Measurements from ENCODE around the gene RILPL1. TPM values are rescaled to one million over a fixed set of nuclear protein-coding genes. Genes with fewer than 3 reads are reported as not detected.
"Not testable (repeated sequence)": the region's sequence is repeated elsewhere in the genome, so short reads cannot be mapped to it uniquely, and the experiment has no call there.

The RILPL1 gene, protein sequence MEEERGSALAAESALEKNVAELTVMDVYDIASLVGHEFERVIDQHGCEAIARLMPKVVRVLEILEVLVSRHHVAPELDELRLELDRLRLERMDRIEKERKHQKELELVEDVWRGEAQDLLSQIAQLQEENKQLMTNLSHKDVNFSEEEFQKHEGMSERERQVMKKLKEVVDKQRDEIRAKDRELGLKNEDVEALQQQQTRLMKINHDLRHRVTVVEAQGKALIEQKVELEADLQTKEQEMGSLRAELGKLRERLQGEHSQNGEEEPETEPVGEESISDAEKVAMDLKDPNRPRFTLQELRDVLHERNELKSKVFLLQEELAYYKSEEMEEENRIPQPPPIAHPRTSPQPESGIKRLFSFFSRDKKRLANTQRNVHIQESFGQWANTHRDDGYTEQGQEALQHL
- 14.2 and 19.6 TPM in 2 replicates for total RNA-seq (ENCODE audit: low replicate concordance)

DNA sequence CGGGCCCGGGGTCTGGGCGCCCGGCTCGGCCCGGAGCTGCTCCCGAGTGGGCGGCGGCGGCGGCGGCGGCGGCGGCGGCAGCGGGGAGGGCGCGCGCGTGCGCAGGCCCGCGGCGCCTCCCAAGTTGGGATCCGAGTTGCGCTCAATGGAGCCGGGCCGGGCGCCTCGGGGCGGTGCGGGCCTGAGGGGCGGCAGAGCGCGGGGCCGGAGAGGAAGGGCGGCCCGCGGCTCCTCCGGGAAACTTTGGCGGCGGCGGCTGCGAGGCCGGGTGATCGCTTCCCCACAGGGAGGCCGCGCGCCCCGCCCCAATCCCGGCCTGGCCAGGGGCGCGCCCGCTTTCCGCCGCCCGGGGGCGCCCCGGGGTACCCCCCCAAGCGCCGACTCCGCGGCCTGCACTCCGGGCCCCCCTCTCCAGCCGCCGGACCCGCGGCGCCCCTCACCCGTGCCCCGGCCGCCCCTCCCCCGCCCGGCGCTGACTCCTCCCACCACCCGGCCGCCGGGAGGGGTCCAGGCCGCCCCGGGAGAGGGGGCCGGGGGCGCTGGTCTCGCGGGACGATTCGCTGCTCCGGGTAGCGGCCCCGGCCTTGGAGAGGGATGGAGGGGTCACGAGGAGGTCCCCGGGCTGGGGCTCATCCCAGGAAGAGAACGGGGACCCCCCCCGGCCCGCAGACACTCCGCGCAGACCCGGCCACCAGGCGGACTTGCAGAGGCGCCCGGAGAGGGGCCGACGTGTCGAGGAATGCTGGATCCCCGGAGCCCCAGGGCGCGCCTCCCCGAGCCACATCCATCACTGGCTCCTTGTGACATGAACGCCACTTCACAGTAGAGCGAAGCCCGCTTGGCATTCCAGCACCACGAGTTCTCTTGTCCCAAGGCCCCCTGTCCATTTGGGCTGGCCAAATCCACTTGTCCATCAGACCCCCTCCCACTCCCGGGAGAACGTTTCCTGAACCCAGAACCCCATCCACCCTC lies at the start of gene RILPL1:
TSS of gene RILPL1 (minus strand) at position 48 of the 972 bp plus-strand sequence. CDS start 237 bp downstream, outside the sequence.
- TF ChIP-seq, protein P1, sequence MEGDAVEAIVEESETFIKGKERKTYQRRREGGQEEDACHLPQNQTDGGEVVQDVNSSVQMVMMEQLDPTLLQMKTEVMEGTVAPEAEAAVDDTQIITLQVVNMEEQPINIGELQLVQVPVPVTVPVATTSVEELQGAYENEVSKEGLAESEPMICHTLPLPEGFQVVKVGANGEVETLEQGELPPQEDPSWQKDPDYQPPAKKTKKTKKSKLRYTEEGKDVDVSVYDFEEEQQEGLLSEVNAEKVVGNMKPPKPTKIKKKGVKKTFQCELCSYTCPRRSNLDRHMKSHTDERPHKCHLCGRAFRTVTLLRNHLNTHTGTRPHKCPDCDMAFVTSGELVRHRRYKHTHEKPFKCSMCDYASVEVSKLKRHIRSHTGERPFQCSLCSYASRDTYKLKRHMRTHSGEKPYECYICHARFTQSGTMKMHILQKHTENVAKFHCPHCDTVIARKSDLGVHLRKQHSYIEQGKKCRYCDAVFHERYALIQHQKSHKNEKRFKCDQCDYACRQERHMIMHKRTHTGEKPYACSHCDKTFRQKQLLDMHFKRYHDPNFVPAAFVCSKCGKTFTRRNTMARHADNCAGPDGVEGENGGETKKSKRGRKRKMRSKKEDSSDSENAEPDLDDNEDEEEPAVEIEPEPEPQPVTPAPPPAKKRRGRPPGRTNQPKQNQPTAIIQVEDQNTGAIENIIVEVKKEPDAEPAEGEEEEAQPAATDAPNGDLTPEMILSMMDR (IDR thresholded peaks at IDR 0.05; ENCODE audit: insufficient read depth, low read length): peak; percentile 44
- H3K4me3 ChIP-seq (ENCODE audit: low read depth, low read length): peak within 1 kb of the TSS; percentile 84
- peak; percentile 24 for DNase-seq (ENCODE audit: low read depth)

DNA sequence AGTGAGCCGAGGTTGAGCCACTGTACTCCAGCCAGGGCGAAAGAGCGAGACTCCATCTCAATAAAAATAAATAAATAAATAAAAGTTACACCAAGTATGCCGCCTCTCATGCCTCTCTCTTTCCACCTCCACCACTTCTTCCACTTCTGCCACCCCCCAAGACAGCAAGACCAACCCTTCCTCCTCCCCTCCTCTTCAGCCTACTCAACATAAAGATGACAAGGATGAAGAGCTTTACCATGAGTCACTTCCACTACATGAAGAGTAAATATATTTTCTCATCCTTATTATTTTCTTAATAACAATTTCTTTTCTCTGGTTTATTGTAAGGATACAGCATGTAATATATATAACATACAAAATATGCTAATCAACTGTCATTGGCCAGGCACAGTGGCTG lies 47.3 kb upstream of the RILPL1 start:
- DNase-seq (ENCODE audit: low read depth): no peak
- TF ChIP-seq, protein P1 (IDR thresholded peaks at IDR 0.05; ENCODE audit: insufficient read depth, low read length): no peak
- no peak overlapping the region for H3K4me3 ChIP-seq (ENCODE audit: low read depth, low read length)

DNA sequence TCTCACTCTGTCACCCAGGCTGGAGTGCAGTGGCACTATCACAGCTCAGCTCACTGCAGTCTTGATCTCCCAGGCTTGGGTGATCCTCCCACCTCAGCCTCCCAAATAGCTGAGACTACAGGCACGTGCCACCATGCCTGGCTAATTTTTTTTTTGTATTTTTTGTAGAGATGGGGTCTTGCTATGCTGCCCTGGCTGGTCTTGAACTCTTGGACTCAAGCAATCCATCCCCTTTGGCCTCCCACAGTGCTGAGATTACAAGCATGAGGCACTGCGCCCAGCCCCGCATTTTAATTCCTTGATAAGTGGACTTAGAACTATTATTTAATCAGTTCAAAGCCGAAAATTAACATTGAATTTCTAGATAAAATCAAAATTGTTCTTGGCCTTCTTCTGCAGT lies 45.3 kb upstream of the RILPL1 start:
- DNase-seq (ENCODE audit: low read depth); H3K4me3 ChIP-seq (ENCODE audit: low read depth, low read length): not testable (repeated sequence)

DNA sequence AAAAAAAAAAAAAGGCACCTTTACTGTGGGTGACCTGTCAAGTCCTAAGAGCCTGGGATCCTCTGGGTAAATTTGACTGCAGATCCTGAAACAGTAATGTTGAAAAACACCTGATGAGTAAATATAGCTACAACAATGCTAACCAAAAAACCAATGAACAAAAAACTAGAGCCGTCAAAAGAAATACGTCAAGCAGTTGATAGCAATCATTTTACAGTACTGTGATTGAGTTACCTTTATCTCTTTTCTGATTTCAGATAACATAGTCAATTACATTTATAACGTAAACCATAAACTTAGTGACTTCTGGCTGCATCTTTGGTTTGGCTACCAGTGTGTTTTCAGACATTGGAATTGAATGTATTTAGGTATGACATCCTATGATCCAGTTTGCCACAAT lies 44.7 kb upstream of the RILPL1 start:
- TF ChIP-seq, protein P1 (IDR thresholded peaks at IDR 0.05; ENCODE audit: insufficient read depth, low read length): no peak
- no peak overlapping the region for H3K4me3 ChIP-seq (ENCODE audit: low read depth, low read length)
- DNase-seq (ENCODE audit: low read depth): no peak

DNA sequence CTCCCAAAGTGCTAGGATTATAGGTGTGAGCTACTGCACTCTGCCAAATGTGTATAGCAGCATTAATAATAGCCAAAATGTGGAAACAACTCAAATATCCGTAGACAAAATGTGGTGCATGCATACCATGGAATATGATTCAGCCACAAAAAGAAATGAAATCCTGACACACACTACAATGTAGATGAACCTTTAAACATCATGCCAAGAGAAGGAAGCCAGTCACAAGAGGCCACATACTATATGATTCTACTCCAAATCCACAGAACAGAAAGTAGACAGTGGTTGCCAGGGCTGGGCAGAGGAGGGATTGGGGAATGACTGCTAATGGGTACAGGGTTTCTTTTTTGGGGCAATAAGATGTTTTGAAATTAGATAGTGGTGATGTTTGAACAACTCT lies 43.1 kb upstream of the RILPL1 start:
- no peak overlapping the region for H3K4me3 ChIP-seq (ENCODE audit: low read depth, low read length)
- TF ChIP-seq, protein P1 (IDR thresholded peaks at IDR 0.05; ENCODE audit: insufficient read depth, low read length): no peak
- DNase-seq (ENCODE audit: low read depth): no peak

DNA sequence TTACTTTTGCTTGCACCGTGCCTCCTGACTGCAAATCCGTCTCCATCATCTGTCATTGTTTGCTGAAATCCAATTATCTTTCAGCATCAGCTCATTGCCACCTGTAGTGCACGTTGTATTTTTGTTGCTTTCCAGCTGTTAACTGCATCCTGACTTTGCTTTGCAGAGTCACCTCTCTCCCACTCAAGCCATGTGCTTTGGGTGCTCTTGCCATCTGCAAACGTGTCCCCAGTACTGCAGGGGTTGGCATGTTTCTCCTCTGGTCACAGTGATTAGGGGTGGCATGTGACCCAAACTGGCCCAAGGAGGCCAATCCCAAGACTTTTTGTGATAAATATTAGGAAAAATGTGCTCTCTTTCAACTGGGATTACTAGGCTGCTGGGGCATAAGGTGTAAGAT lies 40.4 kb upstream of the RILPL1 start:
- DNase-seq (ENCODE audit: low read depth): no peak
- no peak overlapping the region for H3K4me3 ChIP-seq (ENCODE audit: low read depth, low read length)
- TF ChIP-seq, protein P1 (IDR thresholded peaks at IDR 0.05; ENCODE audit: insufficient read depth, low read length): no peak

DNA sequence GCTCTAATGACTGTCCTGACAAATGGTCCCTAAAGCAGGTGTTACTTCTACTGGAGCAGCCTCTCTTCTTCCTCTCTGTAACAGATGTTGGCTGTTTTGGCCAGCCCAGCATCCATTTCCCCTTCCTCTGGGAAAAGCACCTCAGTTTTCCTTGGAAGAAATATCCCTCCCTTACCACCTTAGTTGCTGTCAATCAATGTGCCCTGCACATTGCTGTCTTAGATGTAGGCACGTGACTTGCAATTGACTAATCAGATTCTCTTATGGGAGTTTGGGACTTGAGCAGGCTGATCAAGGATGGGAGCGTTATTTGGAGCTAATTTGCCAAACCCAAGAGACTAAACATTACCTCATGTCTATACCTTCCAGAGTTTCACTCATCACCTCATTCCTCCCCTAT lies 38.9 kb upstream of the RILPL1 start:
- TF ChIP-seq, protein P1 (IDR thresholded peaks at IDR 0.05; ENCODE audit: insufficient read depth, low read length): no peak
- no peak overlapping the region for H3K4me3 ChIP-seq (ENCODE audit: low read depth, low read length)
- DNase-seq (ENCODE audit: low read depth): no peak

Data from fibroblast of the aortic adventitia (primary cell).